SU-DHL-6 (cell line): ENCODE measurements around the gene NUB1.

Experiments used
- EZH2phosphoT487 ChIP-seq: fragments of 200-600 bp; sonication (generic), shearing (Covaris generic); conservative IDR thresholded peaks from 2 replicates; pipeline ENCODE4 v1.6.1; 2018; ENCODE audit warnings: mild to moderate bottlenecking, antibody characterized with exemption, low read length, moderate library complexity, mixed read lengths
- TF ChIP-seq, protein P1 (sequence below): fragments of 200-600 bp; sonication (generic); IDR thresholded peaks from one replicate; pipeline ENCODE4 v1.5.1; 2017; ENCODE audit warnings: antibody characterized with exemption, mild to moderate bottlenecking, low read length, moderate library complexity; ENCODE audit not compliant: insufficient read depth, poor library complexity, severe bottlenecking

DNA sequence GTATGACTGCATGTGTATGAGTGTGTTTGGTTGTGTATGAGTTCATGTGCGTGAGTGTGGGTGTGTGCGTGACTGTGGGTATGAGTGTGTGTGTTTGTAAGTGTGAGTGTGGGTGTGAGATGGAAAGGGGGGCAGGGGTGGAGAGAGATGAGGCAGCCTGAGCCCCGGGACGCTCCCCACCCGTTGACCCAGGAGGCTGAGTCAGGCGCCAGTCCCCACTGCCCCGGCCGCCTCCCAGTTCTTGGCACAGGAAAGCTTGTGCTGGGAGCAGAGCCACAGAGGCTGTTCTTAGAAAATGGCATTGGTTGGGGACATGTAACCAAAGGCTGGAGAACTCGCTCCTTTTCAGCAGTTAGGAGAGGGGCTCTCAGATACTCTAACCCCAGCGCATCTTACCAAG lies 27.8 kb upstream of the NUB1 start:
- TF ChIP-seq, protein P1, sequence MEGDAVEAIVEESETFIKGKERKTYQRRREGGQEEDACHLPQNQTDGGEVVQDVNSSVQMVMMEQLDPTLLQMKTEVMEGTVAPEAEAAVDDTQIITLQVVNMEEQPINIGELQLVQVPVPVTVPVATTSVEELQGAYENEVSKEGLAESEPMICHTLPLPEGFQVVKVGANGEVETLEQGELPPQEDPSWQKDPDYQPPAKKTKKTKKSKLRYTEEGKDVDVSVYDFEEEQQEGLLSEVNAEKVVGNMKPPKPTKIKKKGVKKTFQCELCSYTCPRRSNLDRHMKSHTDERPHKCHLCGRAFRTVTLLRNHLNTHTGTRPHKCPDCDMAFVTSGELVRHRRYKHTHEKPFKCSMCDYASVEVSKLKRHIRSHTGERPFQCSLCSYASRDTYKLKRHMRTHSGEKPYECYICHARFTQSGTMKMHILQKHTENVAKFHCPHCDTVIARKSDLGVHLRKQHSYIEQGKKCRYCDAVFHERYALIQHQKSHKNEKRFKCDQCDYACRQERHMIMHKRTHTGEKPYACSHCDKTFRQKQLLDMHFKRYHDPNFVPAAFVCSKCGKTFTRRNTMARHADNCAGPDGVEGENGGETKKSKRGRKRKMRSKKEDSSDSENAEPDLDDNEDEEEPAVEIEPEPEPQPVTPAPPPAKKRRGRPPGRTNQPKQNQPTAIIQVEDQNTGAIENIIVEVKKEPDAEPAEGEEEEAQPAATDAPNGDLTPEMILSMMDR = no peak
- TF ChIP-seq EZH2phosphoT487 = no peak
